ENCODE measurements around the gene IL31RA. TPM values are rescaled to one million over a fixed set of nuclear protein-coding genes. Genes with fewer than 3 reads are reported as not detected.

The IL31RA gene
- total and polyA plus RNA-seq, 2 experiments from 2014 or later = not detected

DNA sequence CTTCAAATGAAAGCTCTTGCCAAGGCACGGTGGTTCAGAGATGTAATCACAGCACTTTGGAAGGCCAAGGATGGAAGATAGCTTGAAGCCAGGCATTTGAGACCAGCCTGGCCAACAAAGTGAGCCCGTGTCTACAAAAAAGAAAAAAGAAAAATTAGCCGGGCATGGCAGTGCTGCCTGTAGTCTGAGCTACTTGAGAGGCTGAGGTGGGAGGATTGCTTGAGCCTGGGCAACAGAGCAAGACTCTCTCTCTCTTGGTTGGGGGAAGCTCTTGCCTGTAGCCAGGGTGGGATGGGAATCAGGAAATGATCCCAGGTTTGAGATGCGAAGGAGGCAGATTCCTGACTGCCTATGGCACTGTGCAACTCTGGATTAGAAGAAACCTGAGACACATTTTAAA is 81.5 kb downstream of the IL31RA start (continued):
- TF ChIP-seq, protein P1, sequence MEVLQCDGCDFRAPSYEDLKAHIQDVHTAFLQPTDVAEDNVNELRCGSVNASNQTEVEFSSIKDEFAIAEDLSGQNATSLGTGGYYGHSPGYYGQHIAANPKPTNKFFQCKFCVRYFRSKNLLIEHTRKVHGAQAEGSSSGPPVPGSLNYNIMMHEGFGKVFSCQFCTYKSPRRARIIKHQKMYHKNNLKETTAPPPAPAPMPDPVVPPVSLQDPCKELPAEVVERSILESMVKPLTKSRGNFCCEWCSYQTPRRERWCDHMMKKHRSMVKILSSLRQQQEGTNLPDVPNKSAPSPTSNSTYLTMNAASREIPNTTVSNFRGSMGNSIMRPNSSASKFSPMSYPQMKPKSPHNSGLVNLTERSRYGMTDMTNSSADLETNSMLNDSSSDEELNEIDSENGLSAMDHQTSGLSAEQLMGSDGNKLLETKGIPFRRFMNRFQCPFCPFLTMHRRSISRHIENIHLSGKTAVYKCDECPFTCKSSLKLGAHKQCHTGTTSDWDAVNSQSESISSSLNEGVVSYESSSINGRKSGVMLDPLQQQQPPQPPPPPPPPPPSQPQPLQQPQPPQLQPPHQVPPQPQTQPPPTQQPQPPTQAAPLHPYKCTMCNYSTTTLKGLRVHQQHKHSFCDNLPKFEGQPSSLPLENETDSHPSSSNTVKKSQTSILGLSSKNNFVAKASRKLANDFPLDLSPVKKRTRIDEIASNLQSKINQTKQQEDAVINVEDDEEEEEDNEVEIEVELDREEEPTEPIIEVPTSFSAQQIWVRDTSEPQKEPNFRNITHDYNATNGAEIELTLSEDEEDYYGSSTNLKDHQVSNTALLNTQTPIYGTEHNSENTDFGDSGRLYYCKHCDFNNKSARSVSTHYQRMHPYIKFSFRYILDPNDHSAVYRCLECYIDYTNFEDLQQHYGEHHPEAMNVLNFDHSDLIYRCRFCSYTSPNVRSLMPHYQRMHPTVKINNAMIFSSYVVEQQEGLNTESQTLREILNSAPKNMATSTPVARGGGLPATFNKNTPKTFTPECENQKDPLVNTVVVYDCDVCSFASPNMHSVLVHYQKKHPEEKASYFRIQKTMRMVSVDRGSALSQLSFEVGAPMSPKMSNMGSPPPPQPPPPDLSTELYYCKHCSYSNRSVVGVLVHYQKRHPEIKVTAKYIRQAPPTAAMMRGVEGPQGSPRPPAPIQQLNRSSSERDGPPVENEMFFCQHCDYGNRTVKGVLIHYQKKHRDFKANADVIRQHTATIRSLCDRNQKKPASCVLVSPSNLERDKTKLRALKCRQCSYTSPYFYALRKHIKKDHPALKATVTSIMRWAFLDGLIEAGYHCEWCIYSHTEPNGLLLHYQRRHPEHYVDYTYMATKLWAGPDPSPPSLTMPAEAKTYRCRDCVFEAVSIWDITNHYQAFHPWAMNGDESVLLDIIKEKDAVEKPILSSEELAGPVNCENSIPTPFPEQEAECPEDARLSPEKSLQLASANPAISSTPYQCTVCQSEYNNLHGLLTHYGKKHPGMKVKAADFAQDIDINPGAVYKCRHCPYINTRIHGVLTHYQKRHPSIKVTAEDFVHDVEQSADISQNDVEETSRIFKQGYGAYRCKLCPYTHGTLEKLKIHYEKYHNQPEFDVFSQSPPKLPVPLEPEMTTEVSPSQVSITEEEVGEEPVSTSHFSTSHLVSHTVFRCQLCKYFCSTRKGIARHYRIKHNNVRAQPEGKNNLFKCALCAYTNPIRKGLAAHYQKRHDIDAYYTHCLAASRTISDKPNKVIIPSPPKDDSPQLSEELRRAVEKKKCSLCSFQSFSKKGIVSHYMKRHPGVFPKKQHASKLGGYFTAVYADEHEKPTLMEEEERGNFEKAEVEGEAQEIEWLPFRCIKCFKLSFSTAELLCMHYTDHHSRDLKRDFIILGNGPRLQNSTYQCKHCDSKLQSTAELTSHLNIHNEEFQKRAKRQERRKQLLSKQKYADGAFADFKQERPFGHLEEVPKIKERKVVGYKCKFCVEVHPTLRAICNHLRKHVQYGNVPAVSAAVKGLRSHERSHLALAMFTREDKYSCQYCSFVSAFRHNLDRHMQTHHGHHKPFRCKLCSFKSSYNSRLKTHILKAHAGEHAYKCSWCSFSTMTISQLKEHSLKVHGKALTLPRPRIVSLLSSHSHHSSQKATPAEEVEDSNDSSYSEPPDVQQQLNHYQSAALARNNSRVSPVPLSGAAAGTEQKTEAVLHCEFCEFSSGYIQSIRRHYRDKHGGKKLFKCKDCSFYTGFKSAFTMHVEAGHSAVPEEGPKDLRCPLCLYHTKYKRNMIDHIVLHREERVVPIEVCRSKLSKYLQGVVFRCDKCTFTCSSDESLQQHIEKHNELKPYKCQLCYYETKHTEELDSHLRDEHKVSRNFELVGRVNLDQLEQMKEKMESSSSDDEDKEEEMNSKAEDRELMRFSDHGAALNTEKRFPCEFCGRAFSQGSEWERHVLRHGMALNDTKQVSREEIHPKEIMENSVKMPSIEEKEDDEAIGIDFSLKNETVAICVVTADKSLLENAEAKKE (CRISPR knock-in tag; IDR thresholded peaks at IDR 0.05) = no peak
- no peak for TF ChIP-seq JUNB (IDR thresholded peaks at IDR 0.05; ENCODE audit: unreplicated experiment)
- TF ChIP-seq, protein P2, sequence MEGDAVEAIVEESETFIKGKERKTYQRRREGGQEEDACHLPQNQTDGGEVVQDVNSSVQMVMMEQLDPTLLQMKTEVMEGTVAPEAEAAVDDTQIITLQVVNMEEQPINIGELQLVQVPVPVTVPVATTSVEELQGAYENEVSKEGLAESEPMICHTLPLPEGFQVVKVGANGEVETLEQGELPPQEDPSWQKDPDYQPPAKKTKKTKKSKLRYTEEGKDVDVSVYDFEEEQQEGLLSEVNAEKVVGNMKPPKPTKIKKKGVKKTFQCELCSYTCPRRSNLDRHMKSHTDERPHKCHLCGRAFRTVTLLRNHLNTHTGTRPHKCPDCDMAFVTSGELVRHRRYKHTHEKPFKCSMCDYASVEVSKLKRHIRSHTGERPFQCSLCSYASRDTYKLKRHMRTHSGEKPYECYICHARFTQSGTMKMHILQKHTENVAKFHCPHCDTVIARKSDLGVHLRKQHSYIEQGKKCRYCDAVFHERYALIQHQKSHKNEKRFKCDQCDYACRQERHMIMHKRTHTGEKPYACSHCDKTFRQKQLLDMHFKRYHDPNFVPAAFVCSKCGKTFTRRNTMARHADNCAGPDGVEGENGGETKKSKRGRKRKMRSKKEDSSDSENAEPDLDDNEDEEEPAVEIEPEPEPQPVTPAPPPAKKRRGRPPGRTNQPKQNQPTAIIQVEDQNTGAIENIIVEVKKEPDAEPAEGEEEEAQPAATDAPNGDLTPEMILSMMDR (conservative IDR thresholded peaks at IDR 0.05; ENCODE audit: low read depth in 2 of 2) = no peak
- no peak for TF ChIP-seq ZNF331 (CRISPR knock-in tag; IDR thresholded peaks at IDR 0.05; ENCODE audit: low read depth)

DNA sequence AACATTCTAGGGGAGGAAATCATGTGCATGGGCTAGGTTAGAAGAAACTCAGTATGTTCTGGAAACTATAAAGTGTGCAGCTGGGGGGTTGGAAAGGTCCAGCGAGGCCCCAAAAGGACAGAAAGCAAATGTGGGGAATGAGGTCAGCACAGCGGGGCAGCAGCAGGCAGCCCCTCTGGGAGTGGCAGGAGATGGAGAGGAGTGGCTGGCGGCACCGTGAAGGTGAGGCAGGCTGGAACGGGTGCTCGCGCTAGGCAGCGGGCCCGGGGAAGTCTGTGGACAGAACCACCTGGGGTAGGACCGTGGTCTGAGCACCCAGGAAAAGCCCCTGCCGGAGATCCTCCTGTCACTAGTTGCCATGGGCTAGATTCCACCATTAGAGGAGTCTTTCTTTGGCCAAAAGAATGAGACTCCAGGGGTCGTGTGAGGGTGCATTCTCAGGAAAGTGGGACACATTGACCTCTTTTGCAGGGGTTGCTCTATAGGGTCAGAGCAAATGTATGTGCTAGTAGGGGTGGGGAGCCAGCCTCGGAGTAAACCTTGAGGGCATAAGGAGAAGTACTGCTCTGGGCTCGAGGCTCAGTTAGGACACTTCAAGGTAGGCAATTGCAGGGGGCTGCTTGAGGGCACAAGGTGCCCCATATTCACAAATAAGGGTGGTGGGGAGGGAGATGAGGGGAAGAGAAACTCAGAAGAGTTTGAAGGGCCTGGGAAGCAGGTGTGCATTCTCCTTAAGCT is 82.4 kb downstream of the IL31RA start:
- Mint-ChIP-seq H3K4me3 (no peak overlapping the region), H3K36me3 (ENCODE audit: low read depth) (no peaks in the 10 kb centered on the region), H3K27ac (no peak overlapping the region), H3K27me3 (ENCODE audit: insufficient read depth, low read depth, poor library complexity) (peaks cover 4% of the 10 kb centered on the region), H3K9me3 (no peaks in the 10 kb centered on the region; the same call in 1 of the 3 replicates), H3K4me1 (no peaks in the 10 kb centered on the region)
- DNase-seq (ENCODE audit: low spot score) = no peak
- Histone ChIP-seq H3K27me3 (ENCODE audit: insufficient read depth) (no peaks in the 10 kb centered on the region), H3K36me3 (ENCODE audit: insufficient read depth) (no peaks in the 10 kb centered on the region), H3K4me2 (no peak overlapping the region), H3K4me3 (no peak overlapping the region), H3K79me2 (replicated peaks; ENCODE audit: insufficient read depth) (no peaks in the 10 kb centered on the region), H3K4me1 (ENCODE audit: insufficient read depth) (no peaks in the 10 kb centered on the region), H3K27ac (ENCODE audit: low read depth) (no peak overlapping the region), H3K9me2 (ENCODE audit: insufficient read depth) (no peaks in the 10 kb centered on the region), H4K20me1 (replicated peaks; ENCODE audit: insufficient read depth) (no peaks in the 10 kb centered on the region), H2AFZ (no peak overlapping the region), H3F3A (replicated peaks; ENCODE audit: low read depth) (no peaks in the 10 kb centered on the region)
- no peak for ATAC-seq
- no peak for TF ChIP-seq NANOG (IDR thresholded peaks at IDR 0.05; ENCODE audit: borderline replicate concordance)
- TF ChIP-seq STAT1 (IDR thresholded peaks at IDR 0.05; ENCODE audit: unreplicated experiment) = no peak
- TF ChIP-seq, protein P3, sequence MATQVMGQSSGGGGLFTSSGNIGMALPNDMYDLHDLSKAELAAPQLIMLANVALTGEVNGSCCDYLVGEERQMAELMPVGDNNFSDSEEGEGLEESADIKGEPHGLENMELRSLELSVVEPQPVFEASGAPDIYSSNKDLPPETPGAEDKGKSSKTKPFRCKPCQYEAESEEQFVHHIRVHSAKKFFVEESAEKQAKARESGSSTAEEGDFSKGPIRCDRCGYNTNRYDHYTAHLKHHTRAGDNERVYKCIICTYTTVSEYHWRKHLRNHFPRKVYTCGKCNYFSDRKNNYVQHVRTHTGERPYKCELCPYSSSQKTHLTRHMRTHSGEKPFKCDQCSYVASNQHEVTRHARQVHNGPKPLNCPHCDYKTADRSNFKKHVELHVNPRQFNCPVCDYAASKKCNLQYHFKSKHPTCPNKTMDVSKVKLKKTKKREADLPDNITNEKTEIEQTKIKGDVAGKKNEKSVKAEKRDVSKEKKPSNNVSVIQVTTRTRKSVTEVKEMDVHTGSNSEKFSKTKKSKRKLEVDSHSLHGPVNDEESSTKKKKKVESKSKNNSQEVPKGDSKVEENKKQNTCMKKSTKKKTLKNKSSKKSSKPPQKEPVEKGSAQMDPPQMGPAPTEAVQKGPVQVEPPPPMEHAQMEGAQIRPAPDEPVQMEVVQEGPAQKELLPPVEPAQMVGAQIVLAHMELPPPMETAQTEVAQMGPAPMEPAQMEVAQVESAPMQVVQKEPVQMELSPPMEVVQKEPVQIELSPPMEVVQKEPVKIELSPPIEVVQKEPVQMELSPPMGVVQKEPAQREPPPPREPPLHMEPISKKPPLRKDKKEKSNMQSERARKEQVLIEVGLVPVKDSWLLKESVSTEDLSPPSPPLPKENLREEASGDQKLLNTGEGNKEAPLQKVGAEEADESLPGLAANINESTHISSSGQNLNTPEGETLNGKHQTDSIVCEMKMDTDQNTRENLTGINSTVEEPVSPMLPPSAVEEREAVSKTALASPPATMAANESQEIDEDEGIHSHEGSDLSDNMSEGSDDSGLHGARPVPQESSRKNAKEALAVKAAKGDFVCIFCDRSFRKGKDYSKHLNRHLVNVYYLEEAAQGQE (IDR thresholded peaks at IDR 0.05; ENCODE audit: unreplicated experiment) = no peak
